BJ (cell line): ENCODE measurements around the gene NEO1. TPM values are rescaled to one million over a fixed set of nuclear protein-coding genes. Genes with fewer than 3 reads are reported as not detected.

ENCODE experiments used
- CTCF ChIA-PET: fragments of 350-600 bp; formaldehyde crosslinking; extraction: SDS; loops from one replicate; lab custom pipeline; 2021; ENCODE audit warnings: antibody characterized with exemption, inconsistent platforms; lab: Yijun Ruan, JAX
- POLR2A ChIA-PET: fragments of 300-600 bp; sonication (Branson Sonifier 250); formaldehyde crosslinking; extraction: SDS; loops from one replicate; lab custom pipeline; 2021; ENCODE audit warnings: antibody characterized with exemption; lab: Charles Lee
- DNase-seq: peaks from one replicate; pipeline ENCODE4 v3.0.0-alpha.2; 2011; ENCODE audit warnings: low read depth
- H3K27me3 ChIP-seq: 2 replicates; pipeline ENCODE4 v1.6.0; 2011; ENCODE audit warnings: low read length; ENCODE audit not compliant: control insufficient read depth, insufficient read depth
- H3K36me3 ChIP-seq: 2 replicates; pipeline ENCODE4 v1.5.1; 2011; ENCODE audit warnings: low read length; ENCODE audit not compliant: control insufficient read depth, insufficient read depth
- H3K4me3 ChIP-seq: 2 replicates; pipeline ENCODE4 v1.5.1; 2011; ENCODE audit warnings: low read depth, mild to moderate bottlenecking, control low read depth, low read length
- CTCF ChIP-seq: IDR thresholded peaks from 2 replicates; pipeline ENCODE4 v1.5.1; 2011; ENCODE audit warnings: low read depth, mild to moderate bottlenecking, control low read depth, inconsistent platforms, low read length, moderate library complexity; ENCODE audit not compliant: insufficient read depth
- polyA plus RNA-seq: library from polyadenylated mRNA; depleted of rRNA; stranded (reverse); fragments of >200 nt; gene quantifications from 2 replicates; pipeline ENCODE4 v1.2.3, GENCODE V29; 2011

Gene NEO1
- polyA plus RNA-seq, 1 experiment, result 2.9 TPM

GRCh38 chr15:73341886-73342600 lies 289.8 kb downstream of the NEO1 start:
- H3K27me3 ChIP-seq, result no peaks in the 10 kb centered on the region
- ChIA-PET CTCF (no interaction called here), POLR2A (no interaction called here)
- no peak for TF ChIP-seq CTCF
- H3K4me3 ChIP-seq, result no peak overlapping the region
- no peak for DNase-seq
- no peaks in the 10 kb centered on the region for H3K36me3 ChIP-seq

GRCh38 chr15:73344056-73344455 lies 291.8 kb downstream of the NEO1 start:
- POLR2A ChIA-PET, result no interaction called here
- H3K36me3 ChIP-seq, result no peaks in the 10 kb centered on the region
- TF ChIP-seq CTCF, result no peak
- no peak overlapping the region for H3K4me3 ChIP-seq
- no peak for DNase-seq
- H3K27me3 ChIP-seq, result no peaks in the 10 kb centered on the region
- CTCF ChIA-PET, result no interaction called here

- no peak for DNase-seq
- no peak for TF ChIP-seq CTCF
- Histone ChIP-seq H3K4me3 (no peak overlapping the region), H3K27me3 (no peaks in the 10 kb centered on the region; the same call in 1 of the 2 replicates), H3K36me3 (no peaks in the 10 kb centered on the region)
- ChIA-PET POLR2A (no interaction called here), CTCF (no interaction called here)
These were observed 293.4 kb downstream of the NEO1 start for GRCh38 chr15:73345658-73346057.

- ChIA-PET CTCF (no interaction called here), POLR2A (no interaction called here)
- H3K27me3 ChIP-seq, result no peaks in the 10 kb centered on the region; the same call in 1 of the 2 replicates
- DNase-seq, result no peak
- TF ChIP-seq CTCF, result no peak
- H3K4me3 ChIP-seq, result no peak overlapping the region
- no peaks in the 10 kb centered on the region for H3K36me3 ChIP-seq
These were observed 294.6 kb downstream of the NEO1 start for GRCh38 chr15:73346735-73347312.

GRCh38 chr15:73349191-73349590 lies 296.9 kb downstream of the NEO1 start:
- Histone ChIP-seq H3K27me3 (no peaks in the 10 kb centered on the region; the same call in 1 of the 2 replicates), H3K36me3 (no peaks in the 10 kb centered on the region), H3K4me3 (no peak overlapping the region)
- ChIA-PET POLR2A (no interaction called here), CTCF (interaction anchor here (1.1 kb wide), 1 partner anchor 11 kb away, joined by 3 read pairs; no protein-coding TSS in a partner anchor)
- no peak for TF ChIP-seq CTCF
- DNase-seq, result no peak
